Muscle layer of colon (tissue), 2 donors: ENCODE measurements around the gene PPP2R5B.

Source experiments
- H3K27ac ChIP-seq: one replicate; pipeline ENCODE4 v1.7.0; 2013; ENCODE audit warnings: low read depth, mild to moderate bottlenecking, low read length, moderate library complexity
- H3K27me3 ChIP-seq, 2 donors: one replicate each; pipeline ENCODE4 v1.7.0; 2013; ENCODE audit warnings: low read length in 2 of 2, mild to moderate bottlenecking in 2 of 2; ENCODE audit not compliant: insufficient read depth in 2 of 2, control insufficient read depth in 1 of 2
- H3K36me3 ChIP-seq: one replicate; pipeline ENCODE4 v1.7.0; 2013; ENCODE audit warnings: mild to moderate bottlenecking, low read length; ENCODE audit not compliant: insufficient read depth
- H3K4me1 ChIP-seq: one replicate; pipeline ENCODE4 v1.7.0; 2013; ENCODE audit warnings: mild to moderate bottlenecking, low read length; ENCODE audit not compliant: insufficient read depth
- H3K4me3 ChIP-seq, 2 donors: one replicate each; pipeline ENCODE4 v1.7.0; 2013; ENCODE audit warnings: low read length in 2 of 2, low read depth in 1 of 2, mild to moderate bottlenecking in 1 of 2, moderate library complexity in 1 of 2
- H3K9ac ChIP-seq: one replicate; pipeline ENCODE4 v1.7.0; 2013; ENCODE audit warnings: low read length
- H3K9me3 ChIP-seq: one replicate; pipeline ENCODE4 v1.7.0; 2013; ENCODE audit warnings: mild to moderate bottlenecking, low read length
- donor health status: abdominal sarcoma.
- donor health status: Adenocarcinoma of cecum.

PPP2R5B gene

DNA sequence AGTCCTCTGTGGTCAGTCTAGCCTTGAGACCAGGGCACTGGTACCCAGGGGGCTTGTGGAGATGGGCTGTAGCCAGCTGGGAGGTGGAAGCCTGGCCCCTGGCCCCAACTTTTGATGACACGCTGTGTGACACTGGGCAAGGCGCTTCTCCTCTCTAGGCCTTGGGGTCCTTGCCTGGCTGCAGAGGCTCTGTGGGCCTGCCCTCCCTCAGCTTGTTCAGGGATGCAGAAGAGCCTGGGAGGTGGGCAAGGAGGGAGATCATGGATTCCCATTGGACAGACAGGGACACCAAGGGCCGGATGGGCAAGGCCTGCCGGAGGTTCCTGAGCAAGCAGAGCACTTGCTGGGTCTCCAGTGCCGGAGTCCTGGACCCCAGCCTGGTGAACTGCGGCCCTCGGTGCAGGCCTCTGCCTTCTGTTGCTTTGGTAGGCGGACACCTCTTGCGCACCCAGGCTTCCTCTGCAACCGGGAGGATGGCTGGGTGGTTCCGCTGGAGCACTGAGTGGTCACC lies 1.3 kb upstream of the PPP2R5B start:
- Histone ChIP-seq H3K9me3 (no peaks in the 10 kb centered on the region), H3K36me3 (peaks cover 12% of the 10 kb centered on the region), H3K27me3 (no peaks in the 10 kb centered on the region), H3K4me1 (peaks cover 25% of the 10 kb centered on the region), H3K4me3 (peak overlapping the region in 1 of 2 donors; percentile 92), H3K9ac (no peak overlapping the region), H3K27ac (no peak overlapping the region)

DNA sequence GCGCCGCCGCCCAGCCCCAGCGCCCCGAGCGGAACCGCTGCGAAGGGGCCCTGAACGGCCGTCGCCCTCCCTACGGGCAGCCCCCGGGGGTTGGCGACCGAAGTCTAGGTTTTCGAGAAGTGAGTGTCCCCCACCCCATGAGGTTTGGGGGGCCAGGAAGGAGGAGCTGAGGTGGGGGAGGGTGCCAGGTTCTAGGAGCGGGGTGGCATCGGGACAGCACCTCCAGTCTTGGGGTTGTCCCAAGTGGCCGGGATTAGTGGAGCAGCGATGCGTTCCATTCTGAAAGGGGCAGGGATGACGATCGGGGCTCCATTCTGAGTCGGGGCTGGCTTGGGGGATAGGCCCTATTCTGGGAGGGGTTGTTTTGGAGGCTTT lies 408 bp downstream of the PPP2R5B start:
- Histone ChIP-seq H3K27me3 (no peaks in the 10 kb centered on the region), H3K4me3 (peak overlapping the region; percentile 60 to 92), H3K9me3 (no peaks in the 10 kb centered on the region), H3K4me1 (peaks cover 20% of the 10 kb centered on the region), H3K36me3 (peaks cover 26% of the 10 kb centered on the region), H3K9ac (peak overlapping the region; percentile 87), H3K27ac (peak overlapping the region; percentile 97)

DNA sequence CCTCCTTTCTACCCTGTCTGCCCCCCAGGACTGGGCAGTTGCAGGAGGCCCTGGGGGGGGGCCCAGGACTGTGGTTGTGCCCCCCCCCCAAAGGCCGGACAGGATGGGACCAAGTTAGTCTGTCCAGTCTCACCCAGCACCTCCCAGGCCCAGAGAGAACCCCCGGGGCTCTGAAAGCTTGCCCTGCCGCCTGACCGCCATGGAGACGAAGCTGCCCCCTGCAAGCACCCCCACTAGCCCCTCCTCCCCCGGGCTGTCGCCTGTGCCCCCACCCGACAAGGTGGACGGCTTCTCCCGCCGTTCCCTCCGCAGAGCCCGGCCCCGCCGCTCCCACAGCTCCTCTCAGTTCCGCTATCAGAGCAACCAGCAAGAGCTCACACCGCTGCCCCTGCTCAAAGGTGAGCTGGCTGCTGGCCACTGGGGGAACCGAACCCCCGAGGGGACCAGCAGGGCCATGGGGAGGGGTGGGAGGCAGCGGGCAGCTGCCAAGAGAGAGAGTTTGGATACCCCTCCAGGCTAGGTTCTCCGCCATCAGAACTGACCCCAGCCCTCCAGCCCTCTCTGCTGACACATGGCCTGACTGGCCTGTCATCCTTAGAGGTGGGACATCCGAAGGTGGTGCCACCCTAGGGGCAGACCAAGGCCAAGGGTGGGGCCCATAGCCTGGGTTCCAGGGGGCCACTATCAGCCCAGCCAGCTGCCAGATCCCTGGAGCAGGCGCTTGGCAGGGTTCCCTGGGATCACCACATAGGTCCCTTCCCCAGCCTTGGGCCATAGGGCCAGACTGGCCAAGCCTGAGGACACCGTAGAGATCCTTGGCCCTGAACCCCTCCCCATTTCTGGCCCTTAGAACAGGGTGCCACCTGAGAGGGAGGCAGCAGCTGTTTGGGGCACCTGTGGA lies 1.3 kb downstream of the PPP2R5B start:
- Histone ChIP-seq H3K36me3 (peaks cover 35% of the 10 kb centered on the region), H3K4me1 (peaks cover 20% of the 10 kb centered on the region), H3K9me3 (no peaks in the 10 kb centered on the region), H3K9ac (peak overlapping the region; percentile 87), H3K27me3 (no peaks in the 10 kb centered on the region), H3K27ac (peak overlapping the region; percentile 97), H3K4me3 (peak overlapping the region; percentile 60 to 92)

DNA sequence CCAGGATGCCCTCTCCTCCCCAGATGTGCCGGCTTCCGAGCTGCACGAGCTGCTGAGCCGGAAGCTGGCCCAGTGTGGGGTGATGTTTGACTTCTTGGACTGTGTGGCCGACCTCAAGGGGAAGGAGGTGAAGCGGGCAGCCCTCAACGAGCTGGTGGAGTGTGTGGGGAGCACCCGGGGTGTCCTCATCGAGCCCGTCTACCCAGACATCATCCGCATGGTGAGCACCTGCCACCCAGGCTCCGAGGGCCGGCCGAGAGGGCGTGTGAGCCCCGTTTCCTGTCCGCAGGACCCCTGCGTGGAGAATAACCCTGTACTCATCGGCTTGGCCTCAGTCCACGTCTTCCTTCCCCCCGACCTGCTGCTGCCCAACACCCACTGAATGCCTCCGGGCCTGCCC lies 2.2 kb downstream of the PPP2R5B start:
- Histone ChIP-seq H3K4me3 (no peak overlapping the region), H3K36me3 (peaks cover 44% of the 10 kb centered on the region)

DNA sequence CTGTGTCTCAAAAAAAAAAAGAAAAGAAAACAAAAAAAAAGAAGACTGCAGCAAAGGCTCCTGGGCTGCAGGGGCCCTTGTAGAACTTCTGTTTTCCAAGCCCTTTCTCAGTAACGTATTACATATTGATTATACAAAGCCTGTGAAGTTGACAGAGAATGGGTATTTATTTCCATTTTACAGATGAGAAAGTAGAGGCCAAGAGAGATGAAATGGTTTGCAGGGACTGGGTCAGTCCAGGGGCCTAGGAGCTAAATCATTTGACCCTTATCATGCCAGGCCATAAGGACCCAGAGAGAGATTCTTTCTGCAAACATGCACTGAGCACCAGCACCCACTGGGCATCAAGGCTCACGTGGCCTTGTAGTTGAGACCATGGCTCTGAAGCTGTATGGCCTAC lies 4.5 kb downstream of the PPP2R5B start:
- no peaks in the 10 kb centered on the region for H3K9me3 ChIP-seq
- H3K36me3 ChIP-seq, result peaks cover 66% of the 10 kb centered on the region
- no peak overlapping the region for H3K27ac ChIP-seq
- no peaks in the 10 kb centered on the region for H3K27me3 ChIP-seq
- H3K4me3 ChIP-seq, result no peak overlapping the region
- no peak overlapping the region for H3K9ac ChIP-seq
- H3K4me1 ChIP-seq, result peaks cover 14% of the 10 kb centered on the region

More for the DNA sequence above, 2.2 kb downstream of the PPP2R5B start:
- Histone ChIP-seq H3K9me3 (no peaks in the 10 kb centered on the region), H3K9ac (no peak overlapping the region), H3K27me3 (no peaks in the 10 kb centered on the region), H3K27ac (no peak overlapping the region), H3K4me1 (peaks cover 20% of the 10 kb centered on the region)

DNA sequence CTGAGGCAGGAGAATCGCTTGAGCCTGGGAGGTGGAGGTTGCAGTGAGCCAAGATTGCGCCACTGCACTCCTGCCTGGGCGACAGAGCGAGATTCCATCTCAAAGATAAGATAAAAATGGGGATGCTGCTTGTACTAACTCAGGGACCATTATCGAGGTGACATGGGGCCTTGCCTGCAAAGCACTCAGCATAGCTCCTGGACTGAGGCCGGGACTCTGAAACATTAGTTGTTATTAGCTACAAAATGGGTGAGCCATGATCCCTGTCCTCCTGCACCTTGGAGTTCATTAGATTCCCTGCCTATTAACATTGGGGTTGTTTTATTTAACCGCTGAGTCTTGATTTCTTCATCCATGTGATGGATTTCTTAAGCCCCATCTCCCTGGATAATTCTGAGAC lies 5.1 kb downstream of the PPP2R5B start:
- peaks cover 67% of the 10 kb centered on the region for H3K36me3 ChIP-seq
- H3K9ac ChIP-seq, result no peak overlapping the region
- H3K4me3 ChIP-seq, result no peak overlapping the region
- H3K27me3 ChIP-seq, result no peaks in the 10 kb centered on the region
- H3K27ac ChIP-seq, result no peak overlapping the region
- H3K9me3 ChIP-seq, result no peaks in the 10 kb centered on the region
- H3K4me1 ChIP-seq, result peaks cover 14% of the 10 kb centered on the region

DNA sequence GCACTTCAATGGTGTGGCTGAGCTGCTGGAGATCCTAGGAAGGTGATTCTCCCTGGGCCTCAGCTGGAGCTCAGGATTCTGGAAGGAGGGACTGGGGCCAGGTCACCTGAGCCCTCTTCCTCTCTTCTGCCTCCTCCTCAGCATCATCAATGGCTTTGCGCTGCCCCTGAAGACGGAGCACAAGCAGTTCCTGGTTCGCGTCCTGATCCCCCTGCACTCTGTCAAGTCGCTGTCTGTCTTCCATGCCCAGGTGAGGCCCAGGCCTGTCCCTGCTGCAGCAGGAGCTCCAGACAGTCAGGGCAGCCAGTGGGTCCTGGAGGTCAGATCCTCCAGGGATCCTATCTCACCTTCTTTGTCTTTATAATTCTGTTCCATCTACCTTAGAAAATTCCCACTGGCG lies 5.9 kb downstream of the PPP2R5B start:
- no peak overlapping the region for H3K27ac ChIP-seq
- no peaks in the 10 kb centered on the region for H3K9me3 ChIP-seq
- no peak overlapping the region for H3K9ac ChIP-seq
- H3K27me3 ChIP-seq, result no peaks in the 10 kb centered on the region
- peaks cover 11% of the 10 kb centered on the region for H3K4me1 ChIP-seq
- peaks cover 67% of the 10 kb centered on the region for H3K36me3 ChIP-seq
- no peak overlapping the region for H3K4me3 ChIP-seq

DNA sequence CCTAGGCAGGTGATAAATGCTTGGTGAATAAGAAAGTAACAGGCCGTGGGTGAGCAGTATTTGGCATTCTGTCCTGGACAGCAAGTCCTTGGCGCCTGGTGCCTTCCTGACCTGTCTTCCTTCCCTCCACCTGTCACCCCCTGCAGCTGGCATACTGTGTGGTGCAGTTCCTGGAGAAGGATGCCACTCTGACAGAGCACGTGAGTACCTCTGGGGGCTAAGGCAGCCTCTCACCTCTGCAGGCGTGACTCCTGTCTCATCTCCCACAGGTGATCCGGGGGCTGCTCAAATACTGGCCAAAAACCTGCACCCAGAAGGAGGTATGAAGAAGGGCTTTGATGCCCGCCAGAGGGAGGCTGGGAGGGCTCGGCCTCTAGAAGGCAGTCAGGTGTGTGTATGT lies 6.8 kb downstream of the PPP2R5B start:
- peaks cover 67% of the 10 kb centered on the region for H3K36me3 ChIP-seq
- H3K4me3 ChIP-seq, result no peak overlapping the region
- H3K27ac ChIP-seq, result no peak overlapping the region
- no peaks in the 10 kb centered on the region for H3K9me3 ChIP-seq
- no peak overlapping the region for H3K9ac ChIP-seq
- peaks cover 2% of the 10 kb centered on the region for H3K4me1 ChIP-seq
- no peaks in the 10 kb centered on the region for H3K27me3 ChIP-seq

DNA sequence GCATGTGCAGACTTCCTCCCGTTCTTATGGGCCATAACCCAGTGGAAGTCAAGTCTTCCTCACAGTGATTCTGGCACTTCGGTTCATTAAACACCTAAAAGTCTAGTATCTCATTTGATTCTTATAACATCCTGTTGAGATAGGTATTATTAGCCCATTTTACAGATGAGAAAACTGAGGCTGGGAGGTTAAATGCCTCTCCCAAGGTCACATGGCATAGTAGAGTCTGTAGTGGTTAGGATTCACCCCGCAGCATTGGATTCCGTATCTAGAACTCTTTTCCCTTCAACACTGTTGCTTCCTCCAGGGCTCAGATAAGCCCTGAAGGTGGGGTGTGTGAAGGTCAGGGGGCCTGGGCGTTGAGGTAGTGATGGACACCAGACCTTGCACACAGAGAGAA lies 7.8 kb downstream of the PPP2R5B start:
- H3K9ac ChIP-seq, result no peak overlapping the region
- no peaks in the 10 kb centered on the region for H3K27me3 ChIP-seq
- H3K36me3 ChIP-seq, result peaks cover 63% of the 10 kb centered on the region

DNA sequence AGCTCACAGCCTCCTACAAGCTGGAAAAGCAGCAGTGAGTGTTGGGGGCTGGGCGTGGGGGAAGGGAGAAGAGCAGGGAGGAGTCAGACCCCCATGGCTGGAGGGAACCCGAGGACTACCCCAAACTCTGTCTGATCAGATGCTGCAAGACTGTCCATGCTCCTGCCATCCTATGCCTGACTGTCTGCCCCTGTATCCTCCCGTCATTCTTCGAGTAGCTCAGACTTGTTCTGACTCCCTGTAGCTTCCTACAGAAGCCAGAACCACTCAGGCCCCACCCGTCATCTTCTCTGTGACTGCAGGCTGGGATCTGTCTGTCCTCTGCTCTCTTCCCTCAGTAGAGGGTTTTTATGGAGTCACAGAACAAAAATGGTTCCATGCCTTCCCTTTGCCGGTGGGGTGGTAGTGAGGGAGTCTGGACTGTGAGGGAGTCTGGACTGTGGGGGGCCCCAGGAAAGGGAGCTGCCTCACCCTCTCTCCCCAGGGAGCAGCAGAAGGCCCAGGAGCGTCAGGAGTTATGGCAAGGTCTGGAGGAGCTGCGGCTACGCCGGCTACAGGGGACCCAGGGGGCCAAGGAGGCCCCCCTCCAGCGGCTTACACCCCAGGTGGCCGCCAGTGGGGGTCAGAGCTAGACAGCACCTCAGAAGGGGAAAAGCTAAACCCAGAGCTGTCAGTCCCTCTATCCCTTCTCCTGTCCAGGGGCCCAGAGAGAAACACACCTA lies 8.9 kb downstream of the PPP2R5B start:
- Histone ChIP-seq H3K27ac (no peak overlapping the region), H3K4me1 (no peaks in the 10 kb centered on the region), H3K27me3 (no peaks in the 10 kb centered on the region), H3K9ac (no peak overlapping the region), H3K36me3 (peaks cover 54% of the 10 kb centered on the region), H3K4me3 (no peak overlapping the region), H3K9me3 (no peaks in the 10 kb centered on the region)

More for the DNA sequence above, 7.8 kb downstream of the PPP2R5B start:
- Histone ChIP-seq H3K4me1 (no peaks in the 10 kb centered on the region), H3K27ac (no peak overlapping the region), H3K9me3 (no peaks in the 10 kb centered on the region), H3K4me3 (no peak overlapping the region)

DNA sequence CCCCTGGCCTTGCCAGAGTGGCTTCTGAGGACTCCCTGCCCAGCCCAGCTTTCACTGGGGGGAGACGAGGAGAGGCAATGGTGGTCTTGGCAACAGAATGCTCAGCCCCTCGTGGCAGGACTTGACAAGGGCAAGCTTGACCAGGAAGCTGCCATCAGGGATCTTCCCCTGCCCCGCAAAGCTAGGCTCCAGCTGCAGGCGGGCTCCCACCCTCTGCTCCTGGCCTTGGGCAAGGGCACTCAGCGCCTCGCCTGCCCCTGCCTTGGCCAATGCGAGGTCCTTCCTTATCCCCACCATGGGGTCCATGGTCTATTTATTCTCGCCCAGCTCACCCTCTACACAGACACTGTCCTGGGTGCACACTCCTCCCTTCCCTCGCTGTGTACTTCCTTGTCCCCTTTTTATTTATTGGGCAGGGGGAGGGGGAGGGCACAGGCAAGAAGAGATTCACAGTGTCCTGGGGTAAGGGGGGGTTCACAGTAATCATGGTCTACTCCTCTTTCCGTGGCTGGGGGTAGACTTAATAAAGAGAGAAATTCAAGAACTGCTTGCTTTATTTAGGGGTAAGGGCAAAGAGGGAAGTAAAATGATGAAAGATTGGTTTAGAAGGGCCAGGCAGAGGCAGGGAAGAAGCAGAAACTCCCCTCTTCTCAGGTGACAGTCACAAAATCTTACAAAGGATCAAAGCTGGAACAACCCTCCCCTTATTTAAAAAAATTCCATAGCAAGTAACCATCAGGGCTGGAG lies 9.6 kb downstream of the PPP2R5B start:
- peaks cover 49% of the 10 kb centered on the region for H3K36me3 ChIP-seq
- no peaks in the 10 kb centered on the region for H3K4me1 ChIP-seq
- H3K9me3 ChIP-seq, result no peaks in the 10 kb centered on the region
- no peak overlapping the region for H3K27ac ChIP-seq
- H3K9ac ChIP-seq, result no peak overlapping the region
- no peaks in the 10 kb centered on the region for H3K27me3 ChIP-seq
- H3K4me3 ChIP-seq, result no peak overlapping the region
